ENCODE measurements around the gene NWD2. TPM values are rescaled to one million over a fixed set of nuclear protein-coding genes. Genes with fewer than 3 reads are reported as not detected.

NWD2 gene
- total and polyA plus RNA-seq, 10 of the 15 experiments (the other 5 are each of a cell fraction or from before 2014, with no cell fraction given), result not detected

DNA sequence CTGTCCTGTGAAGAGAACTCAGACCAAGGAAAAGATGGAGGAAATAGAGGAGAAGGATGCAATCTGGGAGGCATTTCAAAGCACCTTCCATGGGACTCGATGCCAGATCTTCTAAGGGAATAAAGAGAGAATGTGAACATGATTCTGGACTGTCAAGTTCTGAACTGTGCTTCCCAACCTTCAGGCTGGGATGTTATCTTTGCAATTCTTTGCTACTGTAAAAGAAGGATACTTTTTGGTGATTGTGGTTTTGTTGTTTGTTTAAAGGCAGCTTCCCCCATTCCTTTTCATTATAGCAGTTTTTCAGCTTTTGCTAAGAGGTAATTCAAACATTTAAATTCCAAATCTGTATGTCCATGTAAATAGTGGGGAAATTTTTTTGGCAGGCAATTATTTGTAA, 217.3 kb downstream of the NWD2 start:
- SMC1A ChIA-PET (ENCODE audit: uncharacterized antibody, unreplicated experiment), result no interaction called here
- Histone ChIP-seq H3K36me3 (ENCODE audit: control insufficient read depth in 2 of 2, insufficient read depth in 2 of 2, low read length in 1 of 2) (no peaks in the 10 kb centered on the region), H3K9ac (ENCODE audit: control insufficient read depth, insufficient read depth, low read length) (no peak overlapping the region), H3K4me2 (ENCODE audit: control insufficient read depth, insufficient read depth) (no peak overlapping the region), H3K9me3 (replicated peaks; ENCODE audit: control insufficient read depth, insufficient read depth, low read length) (no peaks in the 10 kb centered on the region), H3K27ac (ENCODE audit: control insufficient read depth, insufficient read depth) (no peak overlapping the region), H4K20me1 (ENCODE audit: control insufficient read depth, insufficient read depth) (no peaks in the 10 kb centered on the region), H3K4me3 (no peak overlapping the region), H2AFZ (ENCODE audit: control insufficient read depth, low read depth, low read length) (no peak overlapping the region), H3K4me1 (ENCODE audit: control insufficient read depth, insufficient read depth, low read length) (no peaks in the 10 kb centered on the region), H3K79me2 (ENCODE audit: control insufficient read depth, insufficient read depth, low read length) (no peaks in the 10 kb centered on the region), H3K27me3 (replicated peaks in 1 of 2; ENCODE audit: control insufficient read depth in 2 of 2, insufficient read depth in 2 of 2, low read length in 1 of 2) (no peaks in the 10 kb centered on the region; a peak in 1 of 4 replicates)
- RAD21 ChIA-PET (ENCODE audit: unreplicated experiment), result no interaction called here
- no peak for DNase-seq (ENCODE audit: low read depth, low spot score)
- BruUV-seq (replicated peaks), result no TSS peak
- ATAC-seq, result no peak
- in situ Hi-C loops (cut with MboI) (no loop called here), intact Hi-C loops (cut with micrococcal nuclease; ENCODE audit: unreplicated experiment) (no loop called here)
- FAIRE-seq, result no peak
- TF ChIP-seq, protein P1, sequence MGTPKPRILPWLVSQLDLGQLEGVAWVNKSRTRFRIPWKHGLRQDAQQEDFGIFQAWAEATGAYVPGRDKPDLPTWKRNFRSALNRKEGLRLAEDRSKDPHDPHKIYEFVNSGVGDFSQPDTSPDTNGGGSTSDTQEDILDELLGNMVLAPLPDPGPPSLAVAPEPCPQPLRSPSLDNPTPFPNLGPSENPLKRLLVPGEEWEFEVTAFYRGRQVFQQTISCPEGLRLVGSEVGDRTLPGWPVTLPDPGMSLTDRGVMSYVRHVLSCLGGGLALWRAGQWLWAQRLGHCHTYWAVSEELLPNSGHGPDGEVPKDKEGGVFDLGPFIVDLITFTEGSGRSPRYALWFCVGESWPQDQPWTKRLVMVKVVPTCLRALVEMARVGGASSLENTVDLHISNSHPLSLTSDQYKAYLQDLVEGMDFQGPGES (IDR thresholded peaks at IDR 0.05), result no peak
- TF ChIP-seq EGR1 (IDR thresholded peaks at IDR 0.05; ENCODE audit: borderline replicate concordance in 1 of 2, low read depth in 2 of 2, low read length in 2 of 2) (no peak), NBN (IDR thresholded peaks at IDR 0.05) (no peak), RB1 (IDR thresholded peaks at IDR 0.05; ENCODE audit: borderline replicate concordance) (no peak), DPF2 (IDR thresholded peaks at IDR 0.05) (no peak), YY1 (IDR thresholded peaks at IDR 0.05; ENCODE audit: low read depth, low read length) (no peak), WRNIP1 (IDR thresholded peaks at IDR 0.05; ENCODE audit: borderline replicate concordance, low read depth, low read length) (no peak), TAF1 (IDR thresholded peaks at IDR 0.05; ENCODE audit: borderline replicate concordance, low read depth, low read length) (no peak), ZNF622 (IDR thresholded peaks at IDR 0.05) (no peak), ZNF24 (IDR thresholded peaks at IDR 0.05) (no peak), MTA2 (IDR thresholded peaks at IDR 0.05; ENCODE audit: low read depth) (no peak), SRF (IDR thresholded peaks at IDR 0.05; ENCODE audit: low read depth in 2 of 2, low read length in 2 of 2) (no peak)
- TF ChIP-seq, protein P2, sequence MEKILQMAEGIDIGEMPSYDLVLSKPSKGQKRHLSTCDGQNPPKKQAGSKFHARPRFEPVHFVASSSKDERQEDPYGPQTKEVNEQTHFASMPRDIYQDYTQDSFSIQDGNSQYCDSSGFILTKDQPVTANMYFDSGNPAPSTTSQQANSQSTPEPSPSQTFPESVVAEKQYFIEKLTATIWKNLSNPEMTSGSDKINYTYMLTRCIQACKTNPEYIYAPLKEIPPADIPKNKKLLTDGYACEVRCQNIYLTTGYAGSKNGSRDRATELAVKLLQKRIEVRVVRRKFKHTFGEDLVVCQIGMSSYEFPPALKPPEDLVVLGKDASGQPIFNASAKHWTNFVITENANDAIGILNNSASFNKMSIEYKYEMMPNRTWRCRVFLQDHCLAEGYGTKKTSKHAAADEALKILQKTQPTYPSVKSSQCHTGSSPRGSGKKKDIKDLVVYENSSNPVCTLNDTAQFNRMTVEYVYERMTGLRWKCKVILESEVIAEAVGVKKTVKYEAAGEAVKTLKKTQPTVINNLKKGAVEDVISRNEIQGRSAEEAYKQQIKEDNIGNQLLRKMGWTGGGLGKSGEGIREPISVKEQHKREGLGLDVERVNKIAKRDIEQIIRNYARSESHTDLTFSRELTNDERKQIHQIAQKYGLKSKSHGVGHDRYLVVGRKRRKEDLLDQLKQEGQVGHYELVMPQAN (conservative IDR thresholded peaks at IDR 0.05), result no peak
- TF ChIP-seq, protein P3, sequence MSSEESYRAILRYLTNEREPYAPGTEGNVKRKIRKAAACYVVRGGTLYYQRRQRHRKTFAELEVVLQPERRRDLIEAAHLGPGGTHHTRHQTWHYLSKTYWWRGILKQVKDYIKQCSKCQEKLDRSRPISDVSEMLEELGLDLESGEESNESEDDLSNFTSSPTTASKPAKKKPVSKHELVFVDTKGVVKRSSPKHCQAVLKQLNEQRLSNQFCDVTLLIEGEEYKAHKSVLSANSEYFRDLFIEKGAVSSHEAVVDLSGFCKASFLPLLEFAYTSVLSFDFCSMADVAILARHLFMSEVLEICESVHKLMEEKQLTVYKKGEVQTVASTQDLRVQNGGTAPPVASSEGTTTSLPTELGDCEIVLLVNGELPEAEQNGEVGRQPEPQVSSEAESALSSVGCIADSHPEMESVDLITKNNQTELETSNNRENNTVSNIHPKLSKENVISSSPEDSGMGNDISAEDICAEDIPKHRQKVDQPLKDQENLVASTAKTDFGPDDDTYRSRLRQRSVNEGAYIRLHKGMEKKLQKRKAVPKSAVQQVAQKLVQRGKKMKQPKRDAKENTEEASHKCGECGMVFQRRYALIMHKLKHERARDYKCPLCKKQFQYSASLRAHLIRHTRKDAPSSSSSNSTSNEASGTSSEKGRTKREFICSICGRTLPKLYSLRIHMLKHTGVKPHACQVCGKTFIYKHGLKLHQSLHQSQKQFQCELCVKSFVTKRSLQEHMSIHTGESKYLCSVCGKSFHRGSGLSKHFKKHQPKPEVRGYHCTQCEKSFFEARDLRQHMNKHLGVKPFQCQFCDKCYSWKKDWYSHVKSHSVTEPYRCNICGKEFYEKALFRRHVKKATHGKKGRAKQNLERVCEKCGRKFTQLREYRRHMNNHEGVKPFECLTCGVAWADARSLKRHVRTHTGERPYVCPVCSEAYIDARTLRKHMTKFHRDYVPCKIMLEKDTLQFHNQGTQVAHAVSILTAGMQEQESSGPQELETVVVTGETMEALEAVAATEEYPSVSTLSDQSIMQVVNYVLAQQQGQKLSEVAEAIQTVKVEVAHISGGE (CRISPR knock-in tag; IDR thresholded peaks at IDR 0.05), result no peak
- WGBS (ENCODE audit: insufficient coverage, insufficient replicate concordance, low lambda C conversion rate, missing lambda C conversion rate), result 0% methylated on average over 1 of the region's 1 CpG
- CTCF ChIA-PET, result no interaction called here
- POLR2A ChIA-PET, result no interaction called here
